ENCODE results near the gene SALL1.

Gene SALL1

GRCh38 chr16:51146256-51146924 lies 4.7 kb downstream of the SALL1 start:
- Histone ChIP-seq H3K9me3 (replicated peaks in 1 of 2; ENCODE audit: control insufficient read depth in 2 of 2, insufficient read depth in 1 of 2, low read depth in 1 of 2, low read length in 2 of 2) (peaks cover 0 to 7% of the 10 kb centered on the region in 2 donors), H2AK5ac (ENCODE audit: low read depth, low read length) (no peak overlapping the region), H3K4ac (ENCODE audit: low read length) (no peak overlapping the region), H2BK12ac (ENCODE audit: low read length) (no peak overlapping the region), H2BK5ac (ENCODE audit: low read length) (no peak overlapping the region), H4K8ac (ENCODE audit: low read depth, low read length) (no peak overlapping the region), H3K4me2 (ENCODE audit: insufficient read depth, low read length, poor library complexity, severe bottlenecking) (peak overlapping the region; percentile 33), H4K91ac (ENCODE audit: low read depth, low read length, poor library complexity) (no peak overlapping the region), H3K23ac (ENCODE audit: low read depth, low read length, poor library complexity) (no peak overlapping the region), H3K27ac (replicated peaks; ENCODE audit: low read length) (peak overlapping the region; percentile 5), H2BK120ac (ENCODE audit: low read depth, low read length) (no peak overlapping the region), H3K4me1 (ENCODE audit: control insufficient read depth in 2 of 2, insufficient read depth in 1 of 2, low read depth in 1 of 2, low read length in 2 of 2) (peaks cover 8 to 52% of the 10 kb centered on the region in 2 donors), H2AFZ (ENCODE audit: low read length) (no peak overlapping the region), H3K36me3 (replicated peaks in 1 of 2; ENCODE audit: control insufficient read depth in 2 of 2, insufficient read depth in 2 of 2, low read length in 2 of 2) (peaks cover under 1 to 16% of the 10 kb centered on the region in 2 donors), H2BK15ac (ENCODE audit: low read length) (no peak overlapping the region), H3K9ac (ENCODE audit: low read depth, low read length, poor library complexity) (no peak overlapping the region), H3K14ac (ENCODE audit: low read length) (no peak overlapping the region), H3K18ac (ENCODE audit: low read length) (no peak overlapping the region), H3K79me1 (ENCODE audit: low read depth, low read length) (no peaks in the 10 kb centered on the region), H3K27me3 (ENCODE audit: control insufficient read depth in 3 of 3, insufficient read depth in 3 of 3, low read depth in 1 of 3, low read length in 3 of 3) (no peaks in the 10 kb centered on the region), H3K4me3 (ENCODE audit: low read length in 2 of 2) (peak overlapping the region in 1 of 2 donors; percentile 21)
- WGBS, 2 donors (ENCODE audit: extremely low coverage in 2 of 2, insufficient read length in 2 of 2, insufficient replicate concordance in 1 of 2), result no CpG with 5 or more reads among the region's 6 CpGs
- DNase-seq (ENCODE audit: low spot score), result no peak

GRCh38 chr16:51144203-51144602 lies 6.9 kb downstream of the SALL1 start:
- WGBS, 2 donors (ENCODE audit: extremely low coverage in 2 of 2, insufficient read length in 2 of 2, insufficient replicate concordance in 1 of 2), result no CpG with 5 or more reads among the region's 1 CpG
- Histone ChIP-seq H2BK15ac (ENCODE audit: low read length) (no peak overlapping the region), H2BK120ac (ENCODE audit: low read depth, low read length) (no peak overlapping the region), H3K14ac (ENCODE audit: low read length) (no peak overlapping the region), H3K27ac (replicated peaks; ENCODE audit: low read length) (no peak overlapping the region), H3K4ac (ENCODE audit: low read length) (no peak overlapping the region), H3K36me3 (replicated peaks in 1 of 2; ENCODE audit: control insufficient read depth in 2 of 2, insufficient read depth in 2 of 2, low read length in 2 of 2) (peaks cover 23 to 38% of the 10 kb centered on the region in 2 donors), H3K23ac (ENCODE audit: low read depth, low read length, poor library complexity) (no peak overlapping the region), H4K8ac (ENCODE audit: low read depth, low read length) (no peak overlapping the region), H3K9ac (ENCODE audit: low read depth, low read length, poor library complexity) (no peak overlapping the region), H3K27me3 (ENCODE audit: control insufficient read depth in 3 of 3, insufficient read depth in 3 of 3, low read depth in 1 of 3, low read length in 3 of 3) (no peaks in the 10 kb centered on the region), H3K4me2 (ENCODE audit: insufficient read depth, low read length, poor library complexity, severe bottlenecking) (no peak overlapping the region), H3K9me3 (replicated peaks in 1 of 2; ENCODE audit: control insufficient read depth in 2 of 2, insufficient read depth in 1 of 2, low read depth in 1 of 2, low read length in 2 of 2) (peaks cover 0 to 28% of the 10 kb centered on the region in 2 donors), H2BK12ac (ENCODE audit: low read length) (no peak overlapping the region), H2AFZ (ENCODE audit: low read length) (no peak overlapping the region), H3K79me1 (ENCODE audit: low read depth, low read length) (no peaks in the 10 kb centered on the region), H2BK5ac (ENCODE audit: low read length) (no peak overlapping the region), H4K91ac (ENCODE audit: low read depth, low read length, poor library complexity) (no peak overlapping the region), H3K4me3 (ENCODE audit: low read length in 2 of 2) (no peak overlapping the region), H3K4me1 (ENCODE audit: control insufficient read depth in 2 of 2, insufficient read depth in 1 of 2, low read depth in 1 of 2, low read length in 2 of 2) (peaks cover 13 to 52% of the 10 kb centered on the region in 2 donors), H2AK5ac (ENCODE audit: low read depth, low read length) (no peak overlapping the region), H3K18ac (ENCODE audit: low read length) (no peak overlapping the region)
- DNase-seq (ENCODE audit: low spot score), result no peak

- peaks cover 16 to 52% of the 10 kb centered on the region in 2 donors for H3K4me1 ChIP-seq (ENCODE audit: control insufficient read depth in 2 of 2, insufficient read depth in 1 of 2, low read depth in 1 of 2, low read length in 2 of 2)
- no peak overlapping the region for H3K4me3 ChIP-seq (ENCODE audit: low read length in 2 of 2)
- no peak overlapping the region for H3K27ac ChIP-seq (replicated peaks; ENCODE audit: low read length)
Measured at GRCh38 chr16:51143196-51143977, 7.7 kb downstream of the SALL1 start.

DNA sequence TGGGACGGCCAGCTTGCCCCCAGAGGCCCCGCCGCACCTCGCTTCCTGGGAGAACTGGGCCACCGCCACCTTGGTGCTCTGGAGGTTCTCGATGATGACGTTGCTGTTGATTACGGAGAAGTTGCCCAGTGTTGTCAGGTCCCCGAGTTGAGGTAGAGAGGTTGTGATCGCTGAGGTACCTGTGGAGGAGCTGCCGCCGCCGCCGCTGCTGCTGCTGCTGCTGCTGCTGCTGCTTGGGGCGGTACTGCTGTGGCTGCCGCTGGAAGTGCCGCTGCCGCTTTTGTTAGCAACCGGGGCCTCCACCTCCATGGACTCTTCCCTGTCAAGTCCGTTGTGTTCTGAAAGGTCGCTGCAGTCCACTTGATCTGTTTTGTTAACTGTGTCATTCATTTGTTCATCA lies 9.5 kb downstream of the SALL1 start:
- Histone ChIP-seq H3K4ac (ENCODE audit: low read length) (no peak overlapping the region), H2BK15ac (ENCODE audit: low read length) (no peak overlapping the region), H2BK12ac (ENCODE audit: low read length) (no peak overlapping the region), H3K4me2 (ENCODE audit: insufficient read depth, low read length, poor library complexity, severe bottlenecking) (no peak overlapping the region), H3K27me3 (ENCODE audit: control insufficient read depth in 3 of 3, insufficient read depth in 3 of 3, low read depth in 1 of 3, low read length in 3 of 3) (no peaks in the 10 kb centered on the region), H2AFZ (ENCODE audit: low read length) (no peak overlapping the region), H3K14ac (ENCODE audit: low read length) (no peak overlapping the region), H4K8ac (ENCODE audit: low read depth, low read length) (no peak overlapping the region), H3K9ac (ENCODE audit: low read depth, low read length, poor library complexity) (no peak overlapping the region), H3K9me3 (replicated peaks in 1 of 2; ENCODE audit: control insufficient read depth in 2 of 2, insufficient read depth in 1 of 2, low read depth in 1 of 2, low read length in 2 of 2) (peaks cover 0 to 46% of the 10 kb centered on the region in 2 donors), H4K91ac (ENCODE audit: low read depth, low read length, poor library complexity) (peak overlapping the region; percentile 65), H3K18ac (ENCODE audit: low read length) (no peak overlapping the region), H3K4me1 (ENCODE audit: control insufficient read depth in 2 of 2, insufficient read depth in 1 of 2, low read depth in 1 of 2, low read length in 2 of 2) (peaks cover 16 to 37% of the 10 kb centered on the region in 2 donors), H2AK5ac (ENCODE audit: low read depth, low read length) (no peak overlapping the region), H3K27ac (replicated peaks; ENCODE audit: low read length) (no peak overlapping the region), H2BK5ac (ENCODE audit: low read length) (peak overlapping the region; percentile 31), H3K23ac (ENCODE audit: low read depth, low read length, poor library complexity) (no peak overlapping the region), H3K36me3 (replicated peaks in 1 of 2; ENCODE audit: control insufficient read depth in 2 of 2, insufficient read depth in 2 of 2, low read length in 2 of 2) (peaks cover 41 to 65% of the 10 kb centered on the region in 2 donors), H3K4me3 (ENCODE audit: low read length in 2 of 2) (no peak overlapping the region), H2BK120ac (ENCODE audit: low read depth, low read length) (no peak overlapping the region), H3K79me1 (ENCODE audit: low read depth, low read length) (no peaks in the 10 kb centered on the region)
- no peak for DNase-seq (ENCODE audit: low spot score)
- WGBS, 2 donors (ENCODE audit: extremely low coverage in 2 of 2, insufficient read length in 2 of 2, insufficient replicate concordance in 1 of 2), result no CpG with 5 or more reads among the region's 21 CpGs

More at GRCh38 chr16:51143196-51143977, 7.7 kb downstream of the SALL1 start:
- Histone ChIP-seq H3K18ac (ENCODE audit: low read length) (no peak overlapping the region), H4K8ac (ENCODE audit: low read depth, low read length) (no peak overlapping the region), H3K4me2 (ENCODE audit: insufficient read depth, low read length, poor library complexity, severe bottlenecking) (no peak overlapping the region), H2BK15ac (ENCODE audit: low read length) (no peak overlapping the region), H3K36me3 (replicated peaks in 1 of 2; ENCODE audit: control insufficient read depth in 2 of 2, insufficient read depth in 2 of 2, low read length in 2 of 2) (peaks cover 31 to 46% of the 10 kb centered on the region in 2 donors), H3K4ac (ENCODE audit: low read length) (no peak overlapping the region), H2BK12ac (ENCODE audit: low read length) (no peak overlapping the region), H2AK5ac (ENCODE audit: low read depth, low read length) (no peak overlapping the region), H3K14ac (ENCODE audit: low read length) (no peak overlapping the region), H3K27me3 (ENCODE audit: control insufficient read depth in 3 of 3, insufficient read depth in 3 of 3, low read depth in 1 of 3, low read length in 3 of 3) (no peaks in the 10 kb centered on the region), H2BK5ac (ENCODE audit: low read length) (no peak overlapping the region), H2AFZ (ENCODE audit: low read length) (no peak overlapping the region), H4K91ac (ENCODE audit: low read depth, low read length, poor library complexity) (no peak overlapping the region), H3K9ac (ENCODE audit: low read depth, low read length, poor library complexity) (no peak overlapping the region), H3K9me3 (replicated peaks in 1 of 2; ENCODE audit: control insufficient read depth in 2 of 2, insufficient read depth in 1 of 2, low read depth in 1 of 2, low read length in 2 of 2) (peaks cover 0 to 37% of the 10 kb centered on the region in 2 donors), H3K79me1 (ENCODE audit: low read depth, low read length) (no peaks in the 10 kb centered on the region), H2BK120ac (ENCODE audit: low read depth, low read length) (no peak overlapping the region), H3K23ac (ENCODE audit: low read depth, low read length, poor library complexity) (no peak overlapping the region)
- WGBS, 2 donors (ENCODE audit: extremely low coverage in 2 of 2, insufficient read length in 2 of 2, insufficient replicate concordance in 1 of 2), result no CpG with 5 or more reads among the region's 5 CpGs
- no peak for DNase-seq (ENCODE audit: low spot score)
